MM.1S (cell line): Measurements from ENCODE around the gene BNIP3.

Experiments
- DNase-seq: peaks from one replicate; pipeline ENCODE4 v3.0.0-alpha.2; 2015
- H2AFZ ChIP-seq: fragments of 300-600 bp; sonication (generic); 2 replicates; pipeline ENCODE4 v1.6.0; 2016; ENCODE audit warnings: antibody characterized with exemption, low read length
- H3F3A ChIP-seq: fragments of 300-600 bp; sonication (generic); 2 replicates; pipeline ENCODE4 v1.6.1; 2016; ENCODE audit warnings: mild to moderate bottlenecking, antibody characterized with exemption, low read length, moderate library complexity, mixed read lengths; ENCODE audit not compliant: insufficient read depth
- H3K27ac ChIP-seq: fragments of 300-600 bp; sonication (generic); 2 replicates; pipeline ENCODE4 v1.5.1; 2016; ENCODE audit warnings: mild to moderate bottlenecking, low read length
- H3K27me3 ChIP-seq: fragments of 300-600 bp; sonication (generic); replicated peaks from 2 replicates; pipeline ENCODE4 v1.6.0; 2016; ENCODE audit warnings: low read length; ENCODE audit not compliant: insufficient read depth
- H3K36me3 ChIP-seq: fragments of 300-600 bp; sonication (generic); replicated peaks from 2 replicates; pipeline ENCODE4 v1.6.1; 2016; ENCODE audit warnings: mild to moderate bottlenecking, low read length, mixed read lengths; ENCODE audit not compliant: insufficient read depth
- H3K4me1 ChIP-seq: fragments of 300-600 bp; sonication (generic); 2 replicates; pipeline ENCODE4 v1.6.1; 2016; ENCODE audit warnings: low read length, mixed read lengths
- H3K4me2 ChIP-seq: fragments of 300-600 bp; sonication (generic); 2 replicates; pipeline ENCODE4 v1.6.0; 2016; ENCODE audit warnings: low read depth, low read length
- H3K4me3 ChIP-seq: fragments of 300-600 bp; sonication (generic); 2 replicates; pipeline ENCODE4 v1.5.1; 2016; ENCODE audit warnings: low read length, mixed read lengths
- H3K79me2 ChIP-seq: fragments of 300-600 bp; sonication (generic); 2 replicates; pipeline ENCODE4 v1.6.1; 2016; ENCODE audit warnings: mixed run types, low read length, mixed read lengths
- H3K9ac ChIP-seq: fragments of 300-600 bp; sonication (generic); 2 replicates; pipeline ENCODE4 v1.6.1; 2016; ENCODE audit warnings: low read length, mixed read lengths
- H3K9me2 ChIP-seq: fragments of 300-600 bp; sonication (generic); replicated peaks from 2 replicates; pipeline ENCODE4 v1.6.1; 2016; ENCODE audit warnings: mild to moderate bottlenecking, low read length, mixed read lengths; ENCODE audit not compliant: insufficient read depth
- H3K9me3 ChIP-seq: fragments of 300-600 bp; sonication (generic); replicated peaks from 2 replicates; pipeline ENCODE4 v1.6.1; 2016; ENCODE audit warnings: mild to moderate bottlenecking, low read length, mixed read lengths; ENCODE audit not compliant: insufficient read depth
- H4K20me1 ChIP-seq: fragments of 300-600 bp; sonication (generic); 2 replicates; pipeline ENCODE4 v1.6.1; 2016; ENCODE audit warnings: mild to moderate bottlenecking, low read length, moderate library complexity, mixed read lengths; ENCODE audit not compliant: insufficient read depth
- EZH2 ChIP-seq: fragments of 300-600 bp; sonication (generic); optimal IDR thresholded peaks from 2 replicates; pipeline ENCODE3; 2017; ENCODE audit warnings: low read depth, mild to moderate bottlenecking, antibody characterized with exemption, low read length, mixed read lengths
- EZH2phosphoT487 ChIP-seq: fragments of 300-600 bp; sonication (generic); IDR thresholded peaks from 2 replicates; pipeline ENCODE4 v1.6.1; 2018; ENCODE audit warnings: antibody characterized with exemption, low read length
- TF ChIP-seq, protein P1 (sequence below): fragments of 300-600 bp; sonication (generic); IDR thresholded peaks from 2 replicates; pipeline ENCODE4 v1.5.1; 2016; ENCODE audit warnings: antibody characterized with exemption, low read length, mixed read lengths

The BNIP3 gene

DNA sequence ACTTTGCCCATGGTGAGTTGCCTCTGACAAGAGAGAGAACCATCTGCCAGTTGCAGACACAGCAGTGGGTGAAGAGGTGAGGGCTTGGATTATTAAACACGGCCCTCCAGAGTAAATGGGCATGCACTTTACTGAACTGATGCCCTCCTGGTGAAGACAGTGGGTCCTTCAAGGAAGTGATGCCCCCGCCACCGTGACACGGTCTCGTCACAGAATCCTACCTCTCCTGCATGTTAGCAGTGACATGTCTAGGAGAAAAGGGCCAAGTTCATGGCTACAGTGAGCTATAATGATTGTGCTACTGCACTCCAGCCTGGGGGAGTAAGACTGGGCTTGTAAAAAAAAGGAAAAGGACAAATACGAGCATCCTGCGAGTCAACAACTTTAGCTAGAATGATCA, 2.4 kb downstream of the BNIP3 start:
- Histone ChIP-seq H3K27ac (no peak overlapping the region), H3K27me3 (peaks cover 4% of the 10 kb centered on the region; the same call in 1 of the 2 replicates), H3K4me1 (no peaks in the 10 kb centered on the region), H2AFZ (no peak overlapping the region), H3F3A (no peaks in the 10 kb centered on the region), H3K9me3 (no peaks in the 10 kb centered on the region), H3K4me3 (no peak overlapping the region), H3K36me3 (no peaks in the 10 kb centered on the region), H3K9ac (no peak overlapping the region), H4K20me1 (no peaks in the 10 kb centered on the region), H3K4me2 (no peak overlapping the region), H3K9me2 (no peaks in the 10 kb centered on the region), H3K79me2 (no peaks in the 10 kb centered on the region)
- TF ChIP-seq EZH2, result no peak
- TF ChIP-seq EZH2phosphoT487, result no peak
- TF ChIP-seq, protein P1, sequence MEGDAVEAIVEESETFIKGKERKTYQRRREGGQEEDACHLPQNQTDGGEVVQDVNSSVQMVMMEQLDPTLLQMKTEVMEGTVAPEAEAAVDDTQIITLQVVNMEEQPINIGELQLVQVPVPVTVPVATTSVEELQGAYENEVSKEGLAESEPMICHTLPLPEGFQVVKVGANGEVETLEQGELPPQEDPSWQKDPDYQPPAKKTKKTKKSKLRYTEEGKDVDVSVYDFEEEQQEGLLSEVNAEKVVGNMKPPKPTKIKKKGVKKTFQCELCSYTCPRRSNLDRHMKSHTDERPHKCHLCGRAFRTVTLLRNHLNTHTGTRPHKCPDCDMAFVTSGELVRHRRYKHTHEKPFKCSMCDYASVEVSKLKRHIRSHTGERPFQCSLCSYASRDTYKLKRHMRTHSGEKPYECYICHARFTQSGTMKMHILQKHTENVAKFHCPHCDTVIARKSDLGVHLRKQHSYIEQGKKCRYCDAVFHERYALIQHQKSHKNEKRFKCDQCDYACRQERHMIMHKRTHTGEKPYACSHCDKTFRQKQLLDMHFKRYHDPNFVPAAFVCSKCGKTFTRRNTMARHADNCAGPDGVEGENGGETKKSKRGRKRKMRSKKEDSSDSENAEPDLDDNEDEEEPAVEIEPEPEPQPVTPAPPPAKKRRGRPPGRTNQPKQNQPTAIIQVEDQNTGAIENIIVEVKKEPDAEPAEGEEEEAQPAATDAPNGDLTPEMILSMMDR, result no peak
- DNase-seq, result no peak

- Histone ChIP-seq H2AFZ (no peak overlapping the region), H3K9ac (no peak overlapping the region), H3K4me1 (no peaks in the 10 kb centered on the region), H3K36me3 (no peaks in the 10 kb centered on the region), H3K27me3 (peaks cover 4% of the 10 kb centered on the region; the same call in 1 of the 2 replicates), H3K27ac (no peak overlapping the region), H3K4me3 (no peak overlapping the region), H3K79me2 (no peaks in the 10 kb centered on the region), H4K20me1 (no peaks in the 10 kb centered on the region), H3F3A (no peaks in the 10 kb centered on the region), H3K9me3 (no peaks in the 10 kb centered on the region), H3K9me2 (no peaks in the 10 kb centered on the region), H3K4me2 (no peak overlapping the region)
- no peak for DNase-seq
- TF ChIP-seq, protein P1, result no peak
- no peak for TF ChIP-seq EZH2phosphoT487
- no peak for TF ChIP-seq EZH2
Measured at GRCh38 chr10:131978851-131979250, 2.9 kb downstream of the BNIP3 start.

GRCh38 chr10:131978366-131978765, 3.4 kb downstream of the BNIP3 start:
- Histone ChIP-seq H3K4me3 (no peak overlapping the region), H4K20me1 (no peaks in the 10 kb centered on the region), H2AFZ (no peak overlapping the region), H3K27me3 (0 out of 2 replicates have a peak, but pooled peaks cover 4% of the 10 kb centered on the region), H3K9me3 (no peaks in the 10 kb centered on the region), H3F3A (no peaks in the 10 kb centered on the region), H3K9ac (no peak overlapping the region), H3K4me1 (no peaks in the 10 kb centered on the region), H3K79me2 (no peaks in the 10 kb centered on the region), H3K36me3 (no peaks in the 10 kb centered on the region), H3K27ac (no peak overlapping the region), H3K4me2 (no peak overlapping the region), H3K9me2 (no peaks in the 10 kb centered on the region)
- TF ChIP-seq, protein P1, result no peak
- no peak for TF ChIP-seq EZH2
- TF ChIP-seq EZH2phosphoT487, result no peak
- no peak for DNase-seq
